ENCODE data around the gene SLIT1.

SLIT1 gene

DNA sequence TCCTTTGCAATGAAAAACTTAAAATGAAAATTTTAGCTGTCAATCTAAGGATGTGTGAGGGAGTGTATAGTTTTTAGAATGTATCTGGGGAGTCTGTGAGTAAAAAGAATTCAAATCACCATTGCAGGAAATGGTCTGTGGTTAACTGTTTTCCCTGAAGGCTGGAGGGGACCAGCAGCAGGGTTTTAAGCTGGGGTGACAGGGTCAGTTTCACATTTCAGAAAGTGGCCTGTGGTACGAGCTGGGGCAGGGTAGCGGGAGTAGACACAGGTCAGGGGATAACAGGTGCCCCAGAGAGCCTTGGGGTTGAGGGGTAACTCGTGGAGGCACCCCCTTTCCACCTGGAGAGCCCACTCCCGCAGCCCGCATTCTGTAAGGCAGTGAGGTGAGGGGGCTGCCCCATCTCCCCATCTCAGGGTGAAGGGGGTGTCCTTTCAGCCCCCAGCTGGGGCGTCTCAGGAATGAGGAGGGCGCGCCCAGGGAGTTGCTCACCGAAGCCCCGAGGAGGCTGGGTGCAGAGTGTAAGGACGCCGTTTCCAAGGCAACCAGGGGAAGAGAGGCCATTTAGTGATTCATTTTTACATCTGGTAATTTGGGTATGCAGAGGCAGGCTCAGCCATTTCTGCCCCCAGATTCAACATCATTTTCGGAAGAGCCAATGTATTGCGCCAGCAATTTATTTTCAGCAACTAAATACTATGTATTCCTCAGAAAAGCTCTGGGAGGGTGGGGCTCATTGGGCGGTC lies 168.9 kb downstream of the SLIT1 start:
- H3K4me3 ChIP-seq (ENCODE audit: low read depth, low read length, poor library complexity, severe bottlenecking) = no peak overlapping the region
- H3K4me1 ChIP-seq (ENCODE audit: insufficient read depth, low read length, severe bottlenecking) = peaks cover 18% of the 10 kb centered on the region
- H3K9ac ChIP-seq (ENCODE audit: low read length) = no peak overlapping the region
- no peaks in the 10 kb centered on the region for H3K36me3 ChIP-seq (ENCODE audit: insufficient read depth, low read length)
- H2AFZ ChIP-seq (ENCODE audit: low read length) = no peak overlapping the region
- H3F3A ChIP-seq (ENCODE audit: insufficient read depth, low read length) = no peaks in the 10 kb centered on the region
- H3K27me3 ChIP-seq (ENCODE audit: insufficient read depth, low read length) = no peaks in the 10 kb centered on the region
- peak overlapping the region; percentile 39; the same call in 1 of the 2 replicates for H3K4me2 ChIP-seq (ENCODE audit: low read length)
- H3K9me3 ChIP-seq (ENCODE audit: low read length) = no peaks in the 10 kb centered on the region
- no peak overlapping the region for H3K27ac ChIP-seq (ENCODE audit: low read depth, low read length, poor library complexity, severe bottlenecking)
- no peaks in the 10 kb centered on the region for H3K79me2 ChIP-seq (ENCODE audit: insufficient read depth, low read length)
- no peaks in the 10 kb centered on the region for H3K9me2 ChIP-seq (ENCODE audit: low read depth, low read length)
- H4K20me1 ChIP-seq (ENCODE audit: insufficient read depth, low read length) = no peaks in the 10 kb centered on the region
- TF ChIP-seq EZH2 (IDR thresholded peaks at IDR 0.05; ENCODE audit: borderline replicate concordance, low read length) = no peak
- TF ChIP-seq, protein P1, sequence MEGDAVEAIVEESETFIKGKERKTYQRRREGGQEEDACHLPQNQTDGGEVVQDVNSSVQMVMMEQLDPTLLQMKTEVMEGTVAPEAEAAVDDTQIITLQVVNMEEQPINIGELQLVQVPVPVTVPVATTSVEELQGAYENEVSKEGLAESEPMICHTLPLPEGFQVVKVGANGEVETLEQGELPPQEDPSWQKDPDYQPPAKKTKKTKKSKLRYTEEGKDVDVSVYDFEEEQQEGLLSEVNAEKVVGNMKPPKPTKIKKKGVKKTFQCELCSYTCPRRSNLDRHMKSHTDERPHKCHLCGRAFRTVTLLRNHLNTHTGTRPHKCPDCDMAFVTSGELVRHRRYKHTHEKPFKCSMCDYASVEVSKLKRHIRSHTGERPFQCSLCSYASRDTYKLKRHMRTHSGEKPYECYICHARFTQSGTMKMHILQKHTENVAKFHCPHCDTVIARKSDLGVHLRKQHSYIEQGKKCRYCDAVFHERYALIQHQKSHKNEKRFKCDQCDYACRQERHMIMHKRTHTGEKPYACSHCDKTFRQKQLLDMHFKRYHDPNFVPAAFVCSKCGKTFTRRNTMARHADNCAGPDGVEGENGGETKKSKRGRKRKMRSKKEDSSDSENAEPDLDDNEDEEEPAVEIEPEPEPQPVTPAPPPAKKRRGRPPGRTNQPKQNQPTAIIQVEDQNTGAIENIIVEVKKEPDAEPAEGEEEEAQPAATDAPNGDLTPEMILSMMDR (IDR thresholded peaks at IDR 0.05; ENCODE audit: low read length) = no peak

DNA sequence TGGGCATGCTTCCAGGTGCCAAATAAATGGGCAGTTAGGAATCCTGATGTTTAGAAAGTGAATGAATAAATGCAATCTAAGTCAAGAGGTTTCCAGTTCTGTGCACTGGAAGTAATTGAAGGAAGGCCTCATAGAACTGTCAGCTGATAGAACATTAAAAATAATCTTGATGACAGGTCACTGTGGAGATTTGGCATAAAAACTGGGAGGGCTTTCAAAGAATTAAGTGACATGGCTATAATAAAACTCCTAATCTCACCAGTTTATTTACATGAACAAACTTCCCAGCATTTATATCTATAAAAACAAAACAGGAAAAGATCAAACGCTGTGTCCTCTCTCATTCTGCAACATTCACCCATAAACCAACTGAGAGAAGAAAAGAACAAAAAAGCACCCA lies 170.5 kb downstream of the SLIT1 start:
- H3K36me3 ChIP-seq (ENCODE audit: insufficient read depth, low read length) = no peaks in the 10 kb centered on the region
- H3K27ac ChIP-seq (ENCODE audit: low read depth, low read length, poor library complexity, severe bottlenecking) = no peak overlapping the region
- H3K4me3 ChIP-seq (ENCODE audit: low read depth, low read length, poor library complexity, severe bottlenecking) = no peak overlapping the region
- H3K9me3 ChIP-seq (ENCODE audit: low read length) = no peaks in the 10 kb centered on the region
- H3K4me2 ChIP-seq (ENCODE audit: low read length) = no peak overlapping the region
- peaks cover 11% of the 10 kb centered on the region for H3K4me1 ChIP-seq (ENCODE audit: insufficient read depth, low read length, severe bottlenecking)
- H2AFZ ChIP-seq (ENCODE audit: low read length) = no peak overlapping the region
- H3K27me3 ChIP-seq (ENCODE audit: insufficient read depth, low read length) = no peaks in the 10 kb centered on the region
- TF ChIP-seq EZH2 (IDR thresholded peaks at IDR 0.05; ENCODE audit: borderline replicate concordance, low read length) = no peak
- TF ChIP-seq, protein P1 (IDR thresholded peaks at IDR 0.05; ENCODE audit: low read length) = no peak
- H3K9me2 ChIP-seq (ENCODE audit: low read depth, low read length) = no peaks in the 10 kb centered on the region
- no peak overlapping the region for H3K9ac ChIP-seq (ENCODE audit: low read length)
- no peaks in the 10 kb centered on the region for H3F3A ChIP-seq (ENCODE audit: insufficient read depth, low read length)
- no peaks in the 10 kb centered on the region for H4K20me1 ChIP-seq (ENCODE audit: insufficient read depth, low read length)
- no peaks in the 10 kb centered on the region for H3K79me2 ChIP-seq (ENCODE audit: insufficient read depth, low read length)

DNA sequence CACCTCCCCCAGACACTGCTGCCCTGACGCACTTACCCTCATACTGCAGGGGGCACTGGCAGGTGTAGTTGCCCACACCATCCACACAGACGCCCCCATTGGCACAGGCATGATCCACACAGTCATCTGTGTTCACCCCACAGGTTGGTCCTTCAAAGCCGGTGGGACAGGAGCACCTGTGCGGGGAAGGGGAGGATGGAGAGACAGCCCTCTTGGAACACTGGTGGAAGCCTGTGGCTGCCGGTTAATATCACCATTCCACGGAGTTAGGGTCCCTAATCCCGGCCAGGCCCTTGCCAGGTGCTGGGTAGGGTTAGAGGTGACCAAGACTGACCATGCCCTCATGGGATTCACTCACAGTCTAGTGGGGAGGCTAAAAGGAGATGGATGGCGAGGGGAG lies 171.8 kb downstream of the SLIT1 start:
- Histone ChIP-seq H3K36me3 (ENCODE audit: insufficient read depth, low read length) (0 out of 2 replicates have a peak, but pooled peaks cover 4% of the 10 kb centered on the region), H3K9ac (ENCODE audit: low read length) (no peak overlapping the region), H3K9me3 (ENCODE audit: low read length) (no peaks in the 10 kb centered on the region), H4K20me1 (ENCODE audit: insufficient read depth, low read length) (no peaks in the 10 kb centered on the region), H3K4me2 (ENCODE audit: low read length) (no peak overlapping the region), H3K27ac (ENCODE audit: low read depth, low read length, poor library complexity, severe bottlenecking) (no peak overlapping the region), H3K4me3 (ENCODE audit: low read depth, low read length, poor library complexity, severe bottlenecking) (no peak overlapping the region), H3K27me3 (ENCODE audit: insufficient read depth, low read length) (no peaks in the 10 kb centered on the region), H3K4me1 (ENCODE audit: insufficient read depth, low read length, severe bottlenecking) (peaks cover 11% of the 10 kb centered on the region), H3K79me2 (ENCODE audit: insufficient read depth, low read length) (no peaks in the 10 kb centered on the region), H2AFZ (ENCODE audit: low read length) (no peak overlapping the region), H3K9me2 (ENCODE audit: low read depth, low read length) (no peaks in the 10 kb centered on the region), H3F3A (ENCODE audit: insufficient read depth, low read length) (no peaks in the 10 kb centered on the region)
- TF ChIP-seq, protein P1 (IDR thresholded peaks at IDR 0.05; ENCODE audit: low read length) = no peak
- no peak for TF ChIP-seq EZH2 (IDR thresholded peaks at IDR 0.05; ENCODE audit: borderline replicate concordance, low read length)
